ENCODE measurements around the gene SETD1A.

DNA sequence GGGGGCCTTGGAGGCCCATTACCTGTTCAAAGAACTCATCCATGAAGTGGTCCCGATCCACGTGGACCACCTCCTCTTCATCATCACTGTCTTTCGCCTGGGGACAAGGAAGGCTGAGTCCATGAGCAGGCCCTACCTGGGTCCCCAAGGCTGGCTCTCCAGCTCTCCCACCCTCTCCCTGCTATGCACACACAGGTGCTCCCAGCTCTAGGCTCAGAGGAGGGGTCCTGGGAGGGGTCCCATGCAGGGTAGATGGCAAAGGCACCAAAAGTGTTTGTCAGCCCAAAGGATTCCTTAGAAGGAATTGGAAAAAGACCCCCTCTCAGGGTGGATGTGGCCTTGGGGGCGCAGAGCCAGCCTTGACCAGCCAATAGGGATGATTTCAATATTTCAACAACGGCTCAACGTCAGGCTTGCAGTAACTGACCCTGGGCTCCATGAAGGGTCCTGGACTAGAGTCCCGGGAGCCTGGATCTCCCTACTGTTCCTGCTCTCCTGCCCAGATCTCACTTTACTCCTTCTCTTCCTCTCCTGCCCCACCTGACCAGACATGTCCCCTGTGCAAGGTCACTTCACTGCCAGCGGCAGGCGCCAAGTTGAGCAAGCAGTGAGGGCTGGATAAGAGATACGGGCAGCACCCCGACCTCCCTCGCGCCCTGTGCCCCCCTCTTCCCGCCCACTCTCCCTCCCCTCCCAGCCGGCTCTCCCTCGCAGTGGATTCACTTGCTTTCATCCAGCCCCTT is 44.1 kb downstream of the SETD1A start:
- TF ChIP-seq YY1 (IDR thresholded peaks at IDR 0.05; ENCODE audit: insufficient read depth, insufficient read length) (no peak), ZNF274 (IDR thresholded peaks at IDR 0.05; ENCODE audit: low read depth, low read length) (no peak), SUZ12 (IDR thresholded peaks at IDR 0.05; ENCODE audit: extremely low read depth, insufficient read depth, insufficient read length) (no peak)
